ENCODE measurements around the gene TKT.

The TKT gene

DNA sequence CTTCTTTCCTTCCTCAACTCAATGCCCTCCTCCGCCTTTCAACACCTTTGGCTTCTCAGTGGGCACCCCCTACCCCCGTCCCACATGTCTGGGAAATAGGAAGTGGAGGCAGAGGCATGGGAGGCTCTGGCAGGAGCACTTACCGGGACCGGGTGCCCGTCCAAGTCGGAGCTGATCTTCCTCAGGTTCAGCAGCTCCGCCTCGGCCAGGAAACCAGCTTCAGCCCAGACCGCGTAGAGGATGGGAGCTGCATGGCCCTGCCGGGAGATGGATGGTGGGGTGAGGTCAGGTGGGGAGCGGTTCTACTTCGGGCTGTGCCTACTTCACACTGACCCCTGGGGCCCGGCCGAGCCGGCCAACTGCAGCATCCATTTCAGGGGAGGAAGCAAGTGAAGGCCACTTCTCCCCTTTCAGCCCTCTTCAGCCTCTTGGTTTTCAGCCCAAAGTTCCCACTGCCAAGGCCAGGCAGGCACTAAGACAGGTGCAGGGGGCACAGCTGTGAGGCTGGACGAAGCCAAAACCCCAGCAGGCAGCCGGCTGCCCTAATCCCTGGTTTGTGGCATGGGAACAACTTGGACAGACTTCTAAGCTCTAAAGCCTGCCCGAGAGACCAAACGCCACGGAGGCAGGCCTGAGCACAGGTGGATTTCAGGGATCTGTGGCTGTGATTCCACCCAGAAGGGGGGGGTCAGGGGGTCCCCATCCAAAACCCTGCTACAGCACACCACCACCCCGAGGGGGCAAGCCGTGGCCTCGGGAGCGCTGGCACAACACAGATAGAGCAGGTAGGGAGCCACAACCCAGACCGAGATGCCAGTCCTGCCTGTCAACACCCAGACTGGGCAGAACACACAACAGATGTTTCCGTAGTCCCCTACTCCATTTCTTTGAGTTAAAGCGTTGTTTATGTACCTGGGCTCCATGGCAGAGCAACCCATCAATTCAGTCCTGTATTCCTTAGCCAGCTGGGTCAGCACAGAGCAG is 14.5 kb downstream of the TKT start:
- in situ Hi-C loops (cut with MboI; ENCODE audit: low sequenced_read_pairs), result no loop called here

DNA sequence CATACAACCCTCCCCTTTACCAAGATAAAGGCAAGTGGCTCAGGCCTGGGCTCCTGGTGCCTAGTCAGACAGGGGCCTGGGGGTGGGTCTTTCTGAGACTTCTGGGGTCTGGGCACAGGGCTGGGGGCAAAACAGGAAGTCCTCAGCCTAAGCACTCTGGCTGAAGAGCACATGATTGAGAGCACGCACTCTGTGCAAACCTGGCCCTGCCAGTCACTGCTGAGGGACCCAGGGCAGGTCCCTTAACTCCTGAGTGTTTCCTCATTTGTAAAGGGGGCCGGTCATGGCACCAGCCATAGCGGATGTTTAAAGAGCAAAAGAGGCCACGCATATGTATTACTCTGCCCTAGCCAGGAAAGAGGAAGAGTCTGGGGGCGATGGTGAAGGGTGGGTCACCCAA is 16.0 kb downstream of the TKT start:
- in situ Hi-C loops (cut with MboI; ENCODE audit: low sequenced_read_pairs), result no loop called here

- in situ Hi-C loops (cut with MboI; ENCODE audit: low sequenced_read_pairs), result no loop called here
Observed at GRCh38 chr3:53238886-53239285, 16.9 kb downstream of the TKT start.

DNA sequence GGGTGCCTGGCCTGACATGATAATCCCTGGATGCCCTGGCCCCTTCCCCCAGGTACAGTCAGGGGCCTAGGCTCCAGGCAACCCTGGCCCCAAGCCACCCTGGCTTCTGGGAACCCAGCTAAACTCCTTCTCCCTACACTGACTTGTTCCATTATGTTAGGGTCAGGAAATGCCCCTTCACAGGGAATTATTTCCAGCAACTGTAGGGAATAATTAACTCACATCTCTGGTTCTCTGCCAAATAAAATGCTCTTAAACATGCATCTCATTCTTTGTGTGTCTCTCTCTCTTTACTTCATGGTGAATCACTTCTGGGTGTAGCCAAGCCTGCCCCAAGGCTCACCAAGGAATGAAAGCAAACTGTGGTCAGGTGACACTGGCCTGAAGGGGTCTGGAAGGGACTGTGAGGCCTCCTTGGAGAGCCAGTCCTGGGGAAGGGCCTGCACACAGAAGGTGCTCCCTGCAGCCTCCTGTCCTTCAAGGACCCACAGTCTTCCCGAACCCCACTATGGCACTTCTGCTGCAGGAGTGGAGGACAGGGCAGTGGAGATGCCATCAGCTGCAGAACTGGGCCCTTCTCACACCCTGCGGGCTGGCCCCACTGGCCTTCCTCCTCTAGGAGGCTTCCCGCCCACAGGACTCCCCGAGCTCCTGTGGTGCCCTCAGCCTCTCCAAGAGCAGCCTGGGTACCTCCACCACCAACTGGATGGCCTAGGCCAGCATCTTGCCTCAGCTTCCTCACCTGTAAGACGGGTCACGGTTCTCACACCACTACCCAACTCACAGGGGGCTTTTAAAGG is 17.6 kb downstream of the TKT start:
- in situ Hi-C loops (cut with MboI; ENCODE audit: low sequenced_read_pairs), result no loop called here

DNA sequence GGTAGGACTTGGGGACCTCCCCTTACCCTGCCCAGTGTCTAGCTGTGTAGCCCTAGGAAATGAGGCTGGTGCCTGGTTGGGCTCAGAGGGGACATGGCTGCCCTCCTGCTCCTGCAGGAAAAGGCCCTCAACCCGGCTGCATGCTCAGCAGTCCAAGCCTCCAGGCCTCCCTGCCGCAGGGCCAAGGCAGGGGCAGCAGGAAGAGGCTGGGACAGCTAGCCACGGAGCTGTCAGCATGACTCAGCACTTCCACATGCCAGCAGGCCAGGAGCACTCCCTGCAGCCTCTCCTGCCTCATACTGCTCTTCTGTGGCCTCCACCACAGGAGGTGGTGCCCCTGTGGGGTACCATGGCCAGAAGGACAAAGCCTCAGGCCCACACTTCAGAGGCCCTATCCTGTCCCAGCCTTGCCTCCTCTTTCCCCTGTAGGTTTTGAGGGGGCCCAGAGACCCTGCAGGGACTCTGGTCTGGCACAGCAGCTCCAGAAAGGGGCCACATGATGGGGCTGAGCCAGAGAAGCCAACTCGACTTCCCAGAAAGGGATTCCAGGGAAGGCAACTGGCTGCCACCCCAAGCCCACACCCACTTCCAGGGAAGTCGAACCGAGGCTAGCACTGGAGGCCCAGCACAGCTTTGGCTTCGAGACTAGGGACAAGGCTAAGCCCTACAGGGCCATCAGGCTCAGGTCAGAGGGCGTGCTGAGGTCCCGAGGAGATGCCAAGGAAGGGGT is 19.5 kb downstream of the TKT start:
- in situ Hi-C loops (cut with MboI; ENCODE audit: low sequenced_read_pairs), result no loop called here

- in situ Hi-C loops (cut with MboI; ENCODE audit: low sequenced_read_pairs), result no loop called here
Observed at GRCh38 chr3:53235545-53235944, 20.3 kb downstream of the TKT start.

GRCh38 chr3:53234841-53235232 is 21.0 kb downstream of the TKT start:
- in situ Hi-C loops (cut with MboI; ENCODE audit: low sequenced_read_pairs), result no loop called here

DNA sequence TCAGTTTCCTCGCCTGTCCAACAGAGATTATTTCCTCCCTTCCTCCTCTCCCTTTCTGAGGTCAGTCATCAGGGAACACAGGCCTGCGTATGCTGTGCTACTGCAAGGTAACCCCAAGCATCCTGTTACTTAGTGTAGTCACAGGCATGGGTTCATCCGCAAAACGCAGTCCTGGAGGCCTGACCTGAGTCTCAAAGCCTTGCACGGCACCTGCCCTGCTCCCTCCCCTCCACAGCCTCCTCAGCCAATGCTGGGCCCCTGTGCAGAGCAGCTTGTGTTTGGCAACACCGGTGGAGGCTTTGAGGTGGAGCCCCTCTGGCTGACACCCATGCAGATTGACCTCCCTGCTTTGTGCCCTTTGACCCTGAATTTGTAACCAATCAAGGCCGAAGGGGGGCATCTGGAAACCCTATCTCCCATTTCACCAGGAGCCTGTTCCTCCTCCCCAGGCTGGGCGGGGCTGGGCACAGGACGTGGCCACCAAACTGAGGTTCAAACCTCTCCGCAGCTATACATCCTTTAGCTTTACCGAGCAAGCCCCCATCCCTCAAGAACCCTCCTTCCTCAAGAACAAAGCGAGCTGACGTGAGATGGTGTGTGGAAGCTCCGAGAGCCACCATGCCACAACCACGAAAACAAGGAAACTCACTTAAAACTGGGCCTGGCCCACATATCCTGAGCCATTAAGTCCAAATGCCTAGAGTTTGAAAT is 21.5 kb downstream of the TKT start:
- in situ Hi-C loops (cut with MboI; ENCODE audit: low sequenced_read_pairs), result no loop called here

DNA sequence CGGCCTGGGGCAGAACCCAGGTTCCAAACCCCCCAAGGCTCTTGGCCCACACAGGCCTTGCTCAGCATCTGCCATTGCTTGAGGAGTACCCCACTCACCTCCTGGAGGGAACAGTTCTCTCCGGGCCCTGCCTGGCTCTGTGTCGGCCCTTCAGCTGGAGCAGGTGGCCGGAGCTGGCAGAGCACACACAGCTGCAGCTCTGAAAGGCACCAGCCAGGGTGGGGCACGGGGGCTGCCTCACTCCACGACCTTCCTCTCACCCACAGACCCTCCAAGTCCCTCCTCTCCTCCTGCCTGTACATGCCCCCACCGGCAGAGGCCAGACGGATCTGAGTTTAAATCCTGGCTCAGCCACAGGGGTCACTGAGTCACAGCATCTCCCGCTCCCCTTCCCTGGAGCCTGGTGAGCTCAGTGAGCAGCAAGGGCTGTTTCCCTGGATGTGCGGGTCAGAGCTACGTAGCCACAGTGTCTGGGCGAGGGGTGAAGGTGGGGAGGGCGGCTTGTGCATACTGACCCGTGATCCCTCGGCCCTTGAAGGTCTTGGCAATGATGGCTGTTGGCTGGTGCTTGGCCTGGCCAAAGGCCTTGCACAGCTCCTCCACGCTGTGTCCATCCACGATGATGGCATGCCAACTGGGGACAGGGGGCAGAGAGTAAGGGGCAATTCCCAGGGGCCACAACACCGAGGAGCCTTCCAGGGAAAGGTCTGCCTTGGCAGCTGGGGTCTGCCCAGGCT is 23.0 kb downstream of the TKT start:
- in situ Hi-C loops (cut with MboI; ENCODE audit: low sequenced_read_pairs), result no loop called here

DNA sequence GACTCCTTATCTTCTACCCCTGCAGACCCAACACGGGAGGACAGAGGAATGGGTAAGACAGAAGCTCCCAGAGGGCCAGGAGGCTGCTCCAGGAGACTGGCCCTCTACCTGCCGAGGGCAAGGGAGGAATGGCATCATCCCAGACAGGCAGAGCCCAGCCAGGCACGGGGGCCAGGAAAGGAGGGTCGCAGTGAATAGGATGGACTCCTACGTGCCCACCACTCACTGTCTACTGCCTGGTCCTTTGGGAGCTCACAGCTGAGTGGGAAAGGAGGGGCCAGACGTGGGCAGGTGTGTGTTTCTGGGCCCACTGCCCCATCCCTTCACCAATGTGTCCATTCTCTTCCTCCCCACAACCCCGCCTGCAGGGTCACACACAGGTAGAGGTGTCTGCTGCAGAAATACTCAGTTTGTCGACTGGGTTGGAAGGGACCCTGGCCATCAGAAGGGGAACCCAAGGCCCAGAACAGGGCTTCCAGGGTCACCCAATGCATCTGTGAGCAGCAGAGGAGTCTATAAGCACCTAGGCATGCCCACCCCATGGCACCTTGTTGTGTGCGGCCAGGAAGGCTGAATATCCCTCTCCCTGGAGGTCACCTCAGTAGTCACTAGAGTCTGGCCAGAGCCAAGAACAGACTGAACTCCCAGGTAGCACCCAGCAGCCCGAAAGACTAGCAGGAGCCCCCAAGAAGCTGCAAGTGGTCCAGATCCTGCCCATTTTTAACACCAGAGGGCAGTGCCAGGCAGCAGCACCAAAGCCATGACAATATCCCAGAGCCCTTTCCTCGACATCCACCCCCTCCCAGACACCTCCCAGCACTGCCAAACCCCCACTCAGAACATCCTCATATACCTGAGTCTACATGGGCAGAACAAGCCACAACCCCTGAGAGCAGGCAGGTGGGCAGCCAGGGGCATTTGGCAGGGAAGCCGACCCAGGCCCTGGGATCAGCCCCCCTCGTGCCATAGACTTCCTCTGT is 24.0 kb downstream of the TKT start:
- in situ Hi-C loops (cut with MboI; ENCODE audit: low sequenced_read_pairs), result no loop called here

- in situ Hi-C loops (cut with MboI; ENCODE audit: low sequenced_read_pairs), result no loop called here
Observed at GRCh38 chr3:53230789-53231188, 25.0 kb downstream of the TKT start.

- in situ Hi-C loops (cut with MboI; ENCODE audit: low sequenced_read_pairs), result no loop called here
Observed at GRCh38 chr3:53230041-53230621, 25.7 kb downstream of the TKT start.

GRCh38 chr3:53229606-53230005 is 26.2 kb downstream of the TKT start:
- in situ Hi-C loops (cut with MboI; ENCODE audit: low sequenced_read_pairs), result no loop called here

DNA sequence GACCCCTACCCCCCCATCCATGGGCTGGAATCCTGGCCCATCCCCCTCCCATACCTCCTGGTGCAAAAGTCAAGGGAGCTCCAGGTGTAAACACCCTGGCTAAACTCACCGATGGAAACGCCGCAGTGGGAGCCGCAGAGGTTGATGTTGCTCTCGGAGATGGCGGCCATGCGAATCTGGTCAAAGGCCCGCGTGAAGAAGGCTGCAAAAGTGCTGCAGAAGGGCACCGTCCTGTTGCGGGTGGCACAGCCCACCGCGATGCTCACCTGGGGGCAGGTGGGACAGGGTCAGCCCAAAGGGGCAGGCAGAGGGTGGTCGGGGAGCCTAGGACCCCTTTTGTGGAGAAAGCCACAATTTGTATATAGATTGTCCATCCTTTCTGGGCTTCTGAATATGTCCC is 26.7 kb downstream of the TKT start:
- in situ Hi-C loops (cut with MboI; ENCODE audit: low sequenced_read_pairs), result no loop called here

DNA sequence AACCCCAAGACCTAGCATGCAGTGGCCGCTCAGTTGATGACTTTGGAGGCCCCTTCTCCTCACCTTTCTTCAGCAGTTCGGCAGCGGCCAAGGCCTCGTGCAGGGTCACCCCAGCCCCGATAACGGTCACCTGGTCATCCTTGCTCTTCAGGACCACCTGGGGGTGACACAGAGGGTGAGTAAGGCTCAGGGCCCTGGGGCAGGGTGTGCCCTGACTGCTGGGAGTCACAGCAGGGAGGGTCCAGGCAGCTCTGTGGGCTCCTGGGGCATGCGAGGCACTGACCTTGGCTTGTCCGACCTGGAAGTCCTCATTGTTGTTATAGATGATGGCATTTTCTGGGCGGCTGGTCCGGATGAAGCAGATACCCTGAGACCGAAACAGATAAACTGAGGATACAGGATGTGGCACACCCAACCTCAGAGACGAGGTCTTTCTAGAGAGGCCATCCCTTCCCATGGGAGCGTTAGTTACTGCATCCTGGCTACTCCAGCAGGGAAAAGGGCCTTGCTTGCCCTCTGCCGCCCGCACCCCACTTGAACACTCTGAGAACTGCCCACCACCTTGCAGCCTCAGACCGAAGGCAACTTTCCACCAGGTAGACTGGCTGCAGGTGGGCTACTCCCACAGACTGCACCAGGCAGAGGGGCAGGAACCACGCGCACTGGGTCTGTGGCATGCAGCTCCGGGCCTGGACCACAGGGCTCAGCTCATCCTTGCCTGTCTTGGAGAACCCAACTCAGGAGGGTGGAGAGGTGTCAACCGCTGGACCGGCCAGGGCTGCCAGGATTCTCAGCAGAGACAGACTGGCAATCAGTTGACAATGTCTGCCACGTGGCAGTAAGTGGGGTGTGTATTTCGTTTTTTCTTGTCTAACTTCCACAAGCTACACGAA is 27.6 kb downstream of the TKT start:
- in situ Hi-C loops (cut with MboI; ENCODE audit: low sequenced_read_pairs), result no loop called here

DNA sequence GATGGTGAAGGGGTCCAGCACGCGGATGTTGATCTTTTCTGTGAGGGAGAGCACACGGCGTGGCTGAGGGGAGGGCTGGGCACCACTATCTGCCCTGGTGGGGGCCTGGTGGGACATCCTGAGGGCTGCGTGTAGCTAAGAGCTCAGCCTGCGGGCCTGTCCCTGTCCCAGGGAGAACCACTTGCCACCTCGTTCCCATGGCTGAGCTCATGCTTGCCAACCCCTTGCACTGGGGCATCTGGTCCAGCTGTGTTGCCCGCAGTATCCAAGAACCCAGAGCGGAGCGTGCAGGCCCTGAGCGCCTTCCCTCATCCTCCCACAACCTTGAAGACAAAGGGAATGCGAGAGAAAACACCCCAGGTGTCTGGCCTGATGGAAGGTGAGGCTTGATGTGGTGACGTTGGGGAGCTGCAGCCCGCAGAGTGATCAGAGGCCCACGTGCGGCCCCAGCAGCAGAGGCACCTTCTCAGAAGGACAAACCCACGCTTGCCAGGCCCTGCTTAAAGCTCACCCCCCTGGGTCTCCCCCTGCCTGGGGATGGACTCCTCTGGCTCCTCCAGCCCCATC is 28.9 kb downstream of the TKT start:
- in situ Hi-C loops (cut with MboI; ENCODE audit: low sequenced_read_pairs), result no loop called here
